Right cardiac atrium (tissue), 5 donors: Measurements from ENCODE around the gene RMI1. TPM values are rescaled to one million over a fixed set of nuclear protein-coding genes. Genes with fewer than 3 reads are reported as not detected.
"Not testable (repeated sequence)": the region's sequence is repeated elsewhere in the genome, so short reads cannot be mapped to it uniquely, and the experiment has no call there.

Experiments used
- ATAC-seq, 2 donors: fragments of 200-7000 bp; cut with Tn5 transposase; one replicate each; pipeline versions ENCODE4 v1.8.0 to v1.9.1; 2020; ENCODE audit warnings: moderate library complexity in 2 of 2, mild to moderate bottlenecking in 1 of 2
- DNase-seq, 3 donors: peaks; one replicate each; pipeline ENCODE4 v3.0.0-alpha.2; 2020
- H3K27ac ChIP-seq: one replicate; pipeline ENCODE4 v1.5.1; 2013; ENCODE audit warnings: mild to moderate bottlenecking, low read length, control low read depth, moderate library complexity
- H3K27me3 ChIP-seq: one replicate; pipeline ENCODE4 v1.6.1; 2013; ENCODE audit not compliant: control insufficient read depth, insufficient read depth
- H3K4me1 ChIP-seq: one replicate; pipeline ENCODE4 v1.6.1; 2013; ENCODE audit warnings: low read length; ENCODE audit not compliant: control insufficient read depth, insufficient read depth
- H3K4me3 ChIP-seq: one replicate; pipeline ENCODE4 v1.5.1; 2013; ENCODE audit warnings: low read length, control low read depth
- H3K9me3 ChIP-seq: one replicate; pipeline ENCODE4 v1.6.1; 2013; ENCODE audit warnings: low read length; ENCODE audit not compliant: control insufficient read depth
- WGBS: extraction: QIAGEN DNeasy Blood & Tissue Kit; methylation state at CpG from one replicate; pipeline ENCODE4 v1.1.7; 2013; 5-methylcytosine and 5-hydroxymethylcytosine counted together
- intact Hi-C, 4 donors: fragments of 100-400 bp; cut with DNase I; formaldehyde crosslinking; loops; one replicate each; pipeline versions ENCODE4 v1.11.0 to v1.14.0; 2022 to 2023
- microRNA-seq, 2 donors: library from miRNA; unstranded; fragments of <30 nt; microRNA quantifications; one replicate each; pipeline ENCODE4 v1.2.0, GENCODE V29; 2020 to 2021
- polyA plus RNA-seq: library from polyadenylated mRNA; stranded (reverse); fragments of 200-250 nt; gene quantifications from one replicate; pipeline ENCODE4 v1.2.3, GENCODE V29; 2013
- total RNA-seq, 4 donors: library from RNA; stranded (reverse); fragmentation: NEBNext Ultra II Directional; extraction: Animal tissue kit (Norgen Biotek cat#: 25700); gene quantifications; one replicate each; pipeline ENCODE4 v1.2.1, GENCODE V29; 2021
- donor health status: healthy with polysubstance abuse.
- donor health status: DM: no; HTN: yes; CAD: no.
- donor health status: DM: no; HTN: no; CAD: no.
- donor health status: DM: no; HTN: yes; CAD: no; lungs with severe emphysema.
- donor health status: DM: yes; HTN: yes; CAD: no.

The RMI1 gene
- total and polyA plus RNA-seq, 5 donors = 2.0 to 5.6 (median 4.5) TPM

DNA sequence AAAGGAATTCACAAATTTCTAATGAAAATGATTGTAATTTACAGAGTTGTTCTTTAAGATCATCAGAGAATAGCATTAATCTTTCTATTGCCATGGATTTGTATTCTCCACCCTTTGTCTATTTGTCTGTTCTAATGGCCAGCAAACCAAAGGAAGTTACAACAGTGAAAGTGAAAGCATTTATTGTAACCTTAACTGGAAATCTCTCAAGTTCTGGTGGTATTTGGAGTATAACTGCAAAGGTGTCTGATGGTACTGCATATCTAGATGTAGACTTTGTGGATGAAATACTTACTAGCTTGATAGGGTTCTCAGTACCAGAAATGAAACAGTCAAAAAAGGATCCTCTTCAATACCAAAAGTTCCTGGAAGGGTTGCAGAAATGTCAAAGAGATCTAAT, 21.7 kb downstream of the RMI1 start:
- ATAC-seq = no peak
- intact Hi-C loops = loop anchor here in 1 of 4 donors (10.0 kb wide), 1 partner anchor 52 kb away; no protein-coding TSS in a partner anchor
- Histone ChIP-seq H3K9me3 (no peaks in the 10 kb centered on the region), H3K4me3 (no peak overlapping the region), H3K27me3 (no peaks in the 10 kb centered on the region), H3K4me1 (no peaks in the 10 kb centered on the region), H3K27ac (no peak overlapping the region)
- DNase-seq = no peak

DNA sequence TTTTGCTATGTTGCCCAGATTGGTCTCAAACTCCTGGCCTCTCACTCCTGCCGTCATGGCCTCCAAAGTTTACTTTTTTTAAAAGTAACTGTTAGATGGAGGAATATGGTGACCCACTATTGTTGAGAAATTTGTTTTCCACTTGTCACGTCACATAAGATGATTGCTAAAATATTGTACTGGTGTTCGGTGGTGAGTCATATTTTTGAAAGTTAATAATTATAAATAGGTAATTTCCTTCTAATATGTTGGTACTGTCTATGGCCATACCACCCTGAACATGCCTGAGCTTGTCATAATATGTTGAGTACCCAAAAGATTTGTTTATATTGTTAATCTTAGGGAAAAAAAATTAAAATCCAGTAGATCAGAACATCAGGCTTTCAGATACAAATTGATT, 22.6 kb downstream of the RMI1 start:
- Histone ChIP-seq H3K4me1 (no peaks in the 10 kb centered on the region), H3K27ac (no peak overlapping the region), H3K4me3 (no peak overlapping the region), H3K27me3 (no peaks in the 10 kb centered on the region), H3K9me3 (no peaks in the 10 kb centered on the region)
- 95% methylated on average over 3 of the region's 3 CpGs for WGBS
- ATAC-seq (no peak), DNase-seq (no peak)
- intact Hi-C loops = loop anchor here in 1 of 4 donors (10.0 kb wide), 1 partner anchor 52 kb away; no protein-coding TSS in a partner anchor

DNA sequence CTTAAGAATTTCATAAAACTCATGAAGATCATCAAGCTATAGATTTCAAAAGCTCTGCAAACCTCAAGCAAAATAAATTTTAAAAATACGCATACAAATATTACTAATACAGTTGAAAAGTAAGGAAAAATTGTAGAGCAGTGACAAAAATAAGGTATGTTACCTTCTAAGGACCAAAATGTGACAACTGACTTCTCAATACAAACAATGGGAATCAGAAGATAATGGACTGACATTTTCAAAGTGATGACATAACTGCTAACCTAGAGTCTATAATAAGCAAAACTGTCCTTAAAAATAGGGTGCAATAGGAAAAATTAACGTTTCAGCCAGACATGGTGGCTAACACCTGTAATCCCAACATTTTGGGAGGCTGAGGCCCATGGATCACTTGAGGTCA, 27.1 kb downstream of the RMI1 start:
- no peak overlapping the region for H3K27ac ChIP-seq
- WGBS = 93% methylated on average over 2 of the region's 2 CpGs
- ATAC-seq = no peak
- no peak overlapping the region for H3K4me3 ChIP-seq
- no peaks in the 10 kb centered on the region for H3K4me1 ChIP-seq
- no peaks in the 10 kb centered on the region for H3K9me3 ChIP-seq
- intact Hi-C loops = loop anchor here in 1 of 4 donors (10.0 kb wide), 1 partner anchor 47 kb away; no protein-coding TSS in a partner anchor
- H3K27me3 ChIP-seq = no peaks in the 10 kb centered on the region
- no peak for DNase-seq

DNA sequence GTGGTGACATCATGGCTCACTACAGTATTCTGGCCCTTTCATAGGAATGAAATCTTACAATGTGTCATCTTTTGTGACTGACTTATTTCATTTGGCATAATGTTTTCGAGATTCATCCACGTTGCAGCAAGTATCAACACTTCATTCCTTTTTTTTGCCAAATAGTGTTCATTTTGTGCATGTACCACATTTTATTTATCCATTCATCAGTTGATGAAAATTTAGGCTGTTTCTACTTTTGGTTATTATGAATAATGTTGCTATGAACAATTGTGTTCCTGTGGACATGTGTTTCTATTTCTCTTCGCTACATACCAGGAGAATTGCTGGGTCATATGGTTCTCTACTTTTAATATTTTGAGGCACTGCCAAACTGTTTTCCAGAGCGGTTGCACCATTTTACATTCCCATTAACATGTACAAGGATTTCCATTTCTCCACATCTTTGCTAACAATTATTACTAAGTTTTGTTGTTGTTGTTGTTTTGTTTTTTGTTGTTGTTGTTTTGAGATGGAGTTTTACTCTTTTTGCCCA, 43.5 kb downstream of the RMI1 start:
- Histone ChIP-seq H3K4me3 (no peak overlapping the region), H3K9me3 (no peaks in the 10 kb centered on the region), H3K4me1 (no peaks in the 10 kb centered on the region), H3K27ac (no peak overlapping the region), H3K27me3 (no peaks in the 10 kb centered on the region)
- no peak for DNase-seq
- ATAC-seq = no peak
- intact Hi-C loops = no loop called here
- WGBS = 63% methylated on average over 4 of the region's 4 CpGs

DNA sequence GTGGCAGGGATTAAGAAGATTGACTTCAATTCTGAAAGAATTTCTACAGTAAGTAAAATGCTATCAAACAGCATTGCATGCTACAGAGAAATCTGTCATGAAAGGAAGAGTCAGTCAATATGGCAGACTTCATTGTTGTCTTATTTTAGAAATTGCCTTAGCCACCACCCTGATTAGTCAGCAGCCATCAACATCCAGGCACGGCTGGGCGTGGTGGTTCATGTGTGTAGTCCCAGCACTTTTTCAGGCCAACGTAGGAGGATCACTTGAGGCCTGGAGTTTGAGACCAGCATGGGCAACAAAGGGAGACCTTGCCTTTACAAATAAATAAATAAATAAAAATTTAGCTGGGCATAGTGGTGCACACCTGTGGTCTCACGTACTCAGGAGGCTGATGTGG, 46.6 kb downstream of the RMI1 start:
- intact Hi-C loops = no loop called here
- DNase-seq = no peak
- no peaks in the 10 kb centered on the region for H3K9me3 ChIP-seq
- no peak for ATAC-seq
- H3K27me3 ChIP-seq = no peaks in the 10 kb centered on the region
- no peaks in the 10 kb centered on the region for H3K4me1 ChIP-seq
- H3K27ac ChIP-seq = no peak overlapping the region
- no peak overlapping the region for H3K4me3 ChIP-seq
- WGBS = 86% methylated on average over 4 of the region's 4 CpGs

DNA sequence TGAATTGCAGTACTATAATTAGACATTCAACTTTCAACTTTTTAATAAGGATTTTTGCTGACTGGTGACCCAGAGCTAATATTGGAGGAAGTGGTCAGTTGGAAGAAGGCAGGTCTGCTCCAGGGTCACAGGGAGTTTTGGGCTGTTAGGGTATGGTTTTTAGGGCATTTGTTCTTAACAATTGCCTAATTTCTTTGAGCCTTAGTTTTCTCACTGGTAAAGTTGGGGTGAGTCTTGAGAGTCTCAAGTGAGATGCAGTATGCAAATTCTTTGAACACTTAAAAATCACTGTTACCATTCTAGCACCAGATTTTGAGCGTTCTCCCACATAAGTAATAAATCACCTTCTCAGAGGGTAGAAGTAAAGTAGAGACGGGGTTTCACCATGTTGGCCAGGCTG, 50.9 kb downstream of the RMI1 start:
- no peak overlapping the region for H3K4me3 ChIP-seq
- no peak overlapping the region for H3K27ac ChIP-seq
- no peak for ATAC-seq
- H3K27me3 ChIP-seq = no peaks in the 10 kb centered on the region
- DNase-seq = no peak
- H3K4me1 ChIP-seq = no peaks in the 10 kb centered on the region
- WGBS = 97% methylated on average over 2 of the region's 2 CpGs
- intact Hi-C loops = no loop called here
- no peaks in the 10 kb centered on the region for H3K9me3 ChIP-seq

DNA sequence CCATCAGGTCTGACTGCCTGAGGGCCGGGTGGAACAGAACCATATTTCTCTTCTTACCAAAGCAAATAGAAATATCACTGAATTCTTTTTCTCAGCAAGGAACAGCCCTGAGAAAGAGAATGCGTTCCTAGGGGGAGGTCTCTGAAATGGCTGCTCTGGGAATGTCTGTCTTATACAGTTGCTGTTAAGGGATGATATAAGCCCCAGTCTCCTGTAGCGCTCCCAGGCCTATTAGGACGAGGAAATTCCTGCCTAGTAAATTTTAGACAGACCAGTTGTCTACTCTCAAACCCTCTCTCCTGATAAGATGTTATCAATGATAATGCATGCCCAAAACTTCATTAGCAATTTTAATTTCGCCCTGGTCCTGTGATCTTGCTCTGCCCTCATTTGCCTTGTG, 61.3 kb downstream of the RMI1 start:
- ATAC-seq, DNase-seq, H3K9me3 ChIP-seq, H3K27ac ChIP-seq, intact Hi-C loops, H3K27me3 ChIP-seq, H3K4me1 ChIP-seq, H3K4me3 ChIP-seq: not testable (repeated sequence)
- 74% methylated on average over 5 of the region's 5 CpGs for WGBS

DNA sequence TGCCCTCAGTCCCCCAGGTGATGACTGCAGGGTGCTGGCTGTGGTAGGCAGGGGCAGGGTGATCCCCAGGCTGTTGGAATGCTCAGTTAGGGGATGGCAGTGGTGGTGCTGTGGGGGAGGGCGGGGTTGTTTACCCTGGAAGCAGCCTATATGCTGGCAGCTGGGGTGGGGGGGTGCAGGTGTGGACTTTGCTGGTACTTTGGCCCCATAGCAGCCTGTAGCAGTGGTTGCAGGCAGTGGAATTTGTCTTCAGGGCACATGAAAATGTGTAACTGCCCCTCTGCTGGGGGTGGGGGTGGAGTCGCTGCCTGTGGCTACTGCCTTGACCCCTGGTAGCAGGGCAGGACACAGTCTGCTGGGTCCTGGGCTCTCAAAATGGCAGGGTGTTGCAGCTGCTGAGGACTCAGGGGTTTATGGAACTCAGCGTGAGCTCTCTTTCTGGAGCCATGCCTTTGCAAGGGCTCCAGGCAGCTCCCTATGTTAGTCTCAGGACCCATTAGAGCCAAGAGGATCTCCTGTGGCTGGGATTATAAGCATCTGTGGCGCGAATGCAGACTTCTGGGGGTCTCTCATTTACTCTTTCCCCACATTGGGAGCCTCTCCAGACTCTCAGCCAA, 65.0 kb downstream of the RMI1 start:
- no peak for ATAC-seq
- Histone ChIP-seq H3K27ac (no peak overlapping the region), H3K4me1 (no peaks in the 10 kb centered on the region), H3K9me3 (no peaks in the 10 kb centered on the region), H3K27me3 (no peaks in the 10 kb centered on the region), H3K4me3 (no peak overlapping the region)
- intact Hi-C loops = no loop called here
- WGBS = 95% methylated on average over 5 of the region's 5 CpGs
- DNase-seq = no peak

Small RNAs within 50 kb of the gene (microRNA-seq; reads per million reads assigned to microRNA genes)
- gene MIR7-1 = 19.8 to 33.7 reads per million in 2 donors

Other genes with a start within 250 kb of the RMI1 start
- 10 to 100 TPM; 13.6 to 17.6 (median 16.8) TPM for gene GKAP1, start 163.0 kb upstream of the RMI1 start, total RNA-seq
- 18.6 TPM for gene GKAP1, start 163.0 kb upstream of the RMI1 start, polyA plus RNA-seq
- 1 to 10 TPM; 4.0 to 6.5 (median 4.4) TPM for gene KIF27, start 59.4 kb upstream of the RMI1 start, total RNA-seq
- gene KIF27, start 59.4 kb upstream of the RMI1 start, polyA plus RNA-seq = 0.75 TPM
- gene HNRNPK, start 590 bp upstream of the RMI1 start, total RNA-seq = 100 to 1,000 TPM; 304 to 327 (median 310) TPM
- 215 TPM for gene HNRNPK, start 590 bp upstream of the RMI1 start, polyA plus RNA-seq